Panc1 (cell line): ENCODE data around the gene CDC37L1.

Source experiments
- POLR2AphosphoS5 ChIP-seq: IDR thresholded peaks from 2 replicates; pipeline ENCODE4 v1.6.1; 2012; ENCODE audit warnings: mild to moderate bottlenecking, low read depth, low read length, moderate library complexity
- TF ChIP-seq, protein P1 (sequence below): fragments of 450-650 bp; IDR thresholded peaks from 2 replicates; pipeline ENCODE4 v1.5.1; 2017; ENCODE audit warnings: mild to moderate bottlenecking

GRCh38 chr9:4743131-4743875 is 63.9 kb downstream of the CDC37L1 start:
- TF ChIP-seq, protein P1, sequence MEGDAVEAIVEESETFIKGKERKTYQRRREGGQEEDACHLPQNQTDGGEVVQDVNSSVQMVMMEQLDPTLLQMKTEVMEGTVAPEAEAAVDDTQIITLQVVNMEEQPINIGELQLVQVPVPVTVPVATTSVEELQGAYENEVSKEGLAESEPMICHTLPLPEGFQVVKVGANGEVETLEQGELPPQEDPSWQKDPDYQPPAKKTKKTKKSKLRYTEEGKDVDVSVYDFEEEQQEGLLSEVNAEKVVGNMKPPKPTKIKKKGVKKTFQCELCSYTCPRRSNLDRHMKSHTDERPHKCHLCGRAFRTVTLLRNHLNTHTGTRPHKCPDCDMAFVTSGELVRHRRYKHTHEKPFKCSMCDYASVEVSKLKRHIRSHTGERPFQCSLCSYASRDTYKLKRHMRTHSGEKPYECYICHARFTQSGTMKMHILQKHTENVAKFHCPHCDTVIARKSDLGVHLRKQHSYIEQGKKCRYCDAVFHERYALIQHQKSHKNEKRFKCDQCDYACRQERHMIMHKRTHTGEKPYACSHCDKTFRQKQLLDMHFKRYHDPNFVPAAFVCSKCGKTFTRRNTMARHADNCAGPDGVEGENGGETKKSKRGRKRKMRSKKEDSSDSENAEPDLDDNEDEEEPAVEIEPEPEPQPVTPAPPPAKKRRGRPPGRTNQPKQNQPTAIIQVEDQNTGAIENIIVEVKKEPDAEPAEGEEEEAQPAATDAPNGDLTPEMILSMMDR = no peak
- no peak for TF ChIP-seq POLR2AphosphoS5
